H9 (cell line): ENCODE measurements around the gene USP3. TPM values are rescaled to one million over a fixed set of nuclear protein-coding genes. Genes with fewer than 3 reads are reported as not detected.
"Not testable (repeated sequence)": the region's sequence is repeated elsewhere in the genome, so short reads cannot be mapped to it uniquely, and the experiment has no call there.

Experiments
- DNase-seq: peaks from one replicate; pipeline ENCODE4 v3.0.0-alpha.2; 2017
- H2AFZ ChIP-seq: one replicate; pipeline ENCODE4 v1.6.1; 2013; ENCODE audit warnings: mild to moderate bottlenecking, low read length, control low read depth, moderate library complexity
- H2AK5ac ChIP-seq: 2 replicates; pipeline ENCODE4 v1.6.1; 2013; ENCODE audit warnings: low read length, control low read depth, mixed read lengths; ENCODE audit not compliant: insufficient read length
- H2BK120ac ChIP-seq: one replicate; pipeline ENCODE4 v1.6.1; 2013; ENCODE audit warnings: low read depth, mild to moderate bottlenecking, low read length, control low read depth, inconsistent platforms; ENCODE audit not compliant: poor library complexity, severe bottlenecking
- H2BK12ac ChIP-seq: 2 replicates; pipeline ENCODE4 v1.6.1; 2013; ENCODE audit warnings: low read length, control low read depth, mixed read lengths, low read depth; ENCODE audit not compliant: insufficient read length
- H2BK15ac ChIP-seq: 2 replicates; pipeline ENCODE4 v1.6.1; 2013; ENCODE audit warnings: low read depth, low read length, control low read depth
- H2BK20ac ChIP-seq: one replicate; pipeline ENCODE4 v1.6.1; 2013; ENCODE audit warnings: low read depth, mild to moderate bottlenecking, low read length, control low read depth, inconsistent platforms; ENCODE audit not compliant: poor library complexity, severe bottlenecking
- H2BK5ac ChIP-seq: 2 replicates; pipeline ENCODE4 v1.6.1; 2013; ENCODE audit warnings: low read length, control low read depth, mixed read lengths; ENCODE audit not compliant: insufficient read length
- H3K14ac ChIP-seq: 2 replicates; pipeline ENCODE4 v1.6.1; 2013; ENCODE audit warnings: low read length, control low read depth; ENCODE audit not compliant: insufficient read depth
- H3K18ac ChIP-seq: 2 replicates; pipeline ENCODE4 v1.6.1; 2013; ENCODE audit warnings: low read depth, mild to moderate bottlenecking, mixed read lengths, low read length, control low read depth; ENCODE audit not compliant: insufficient read length
- H3K23ac ChIP-seq: 2 replicates; pipeline ENCODE4 v1.6.1; 2013; ENCODE audit warnings: low read length, control low read depth, mixed read lengths, low read depth; ENCODE audit not compliant: insufficient read length
- H3K23me2 ChIP-seq: 2 replicates; pipeline ENCODE4 v1.6.1; 2013; ENCODE audit warnings: low read depth, mild to moderate bottlenecking, mixed read lengths, low read length, control low read depth; ENCODE audit not compliant: insufficient read length, poor library complexity, severe bottlenecking
- H3K27ac ChIP-seq: 2 replicates; pipeline ENCODE4 v1.5.1; 2013; ENCODE audit warnings: low read length, control low read depth, mixed read lengths, low read depth; ENCODE audit not compliant: insufficient read length
- H3K27me3 ChIP-seq: 2 replicates; pipeline ENCODE4 v1.6.1; 2013; ENCODE audit warnings: low read length, control low read depth, inconsistent platforms; ENCODE audit not compliant: insufficient read depth
- H3K4ac ChIP-seq: 2 replicates; pipeline ENCODE4 v1.6.1; 2013; ENCODE audit warnings: low read depth, mild to moderate bottlenecking, control low read depth, inconsistent platforms, low read length, moderate library complexity
- H3K4me1 ChIP-seq: 2 replicates; pipeline ENCODE4 v1.6.1; 2013; ENCODE audit warnings: low read length, control low read depth, inconsistent platforms; ENCODE audit not compliant: insufficient read depth
- H3K4me2 ChIP-seq: 2 replicates; pipeline ENCODE4 v1.6.1; 2013; ENCODE audit warnings: low read length, control low read depth, mixed read lengths; ENCODE audit not compliant: insufficient read length, insufficient read depth
- H3K56ac ChIP-seq: 2 replicates; pipeline ENCODE4 v1.6.1; 2013; ENCODE audit warnings: low read depth, mild to moderate bottlenecking, mixed read lengths, low read length, control low read depth; ENCODE audit not compliant: insufficient read length
- H3K79me1 ChIP-seq: 2 replicates; pipeline ENCODE4 v1.6.1; 2013; ENCODE audit warnings: low read depth, mild to moderate bottlenecking, moderate library complexity, low read length, control low read depth, inconsistent platforms; ENCODE audit not compliant: insufficient read depth, poor library complexity, severe bottlenecking
- H3K79me2 ChIP-seq: 2 replicates; pipeline ENCODE4 v1.6.1; 2013; ENCODE audit warnings: low read length, control low read depth, inconsistent platforms; ENCODE audit not compliant: insufficient read depth
- H3K9ac ChIP-seq: 2 replicates; pipeline ENCODE4 v1.6.1; 2013; ENCODE audit warnings: low read length, control low read depth, mixed read lengths; ENCODE audit not compliant: insufficient read length; ENCODE audit errors: extremely low read depth
- H3K9me3 ChIP-seq: one replicate; pipeline ENCODE4 v1.6.1; 2013; ENCODE audit warnings: low read depth, low read length, inconsistent platforms; ENCODE audit not compliant: control insufficient read depth
- H3T11ph ChIP-seq: one replicate; pipeline ENCODE4 v1.6.1; 2013; ENCODE audit warnings: mild to moderate bottlenecking, low read length, control low read depth, inconsistent platforms
- H4K20me1 ChIP-seq: one replicate; pipeline ENCODE4 v1.6.1; 2013; ENCODE audit not compliant: control insufficient read depth, insufficient read length, insufficient read depth
- H4K5ac ChIP-seq: 2 replicates; pipeline ENCODE4 v1.6.1; 2013; ENCODE audit warnings: low read depth, mild to moderate bottlenecking, mixed read lengths, low read length, control low read depth; ENCODE audit not compliant: insufficient read length
- H4K8ac ChIP-seq: replicated peaks from 2 replicates; pipeline ENCODE4 v1.6.1; 2013; ENCODE audit warnings: low read length, control low read depth, mixed read lengths, low read depth; ENCODE audit not compliant: insufficient read length
- H4K91ac ChIP-seq: 2 replicates; pipeline ENCODE4 v1.6.1; 2013; ENCODE audit warnings: low read depth, mild to moderate bottlenecking, moderate library complexity, mixed read lengths, low read length, control low read depth; ENCODE audit not compliant: insufficient read length
- H3K27ac Mint-ChIP-seq, 3 experiments: 2 replicates in 2 of 3; 3 replicates in 1 of 3; pipeline ENCODE4 v1.8.0; 2020 to 2021; ENCODE audit warnings: mixed read lengths in 3 of 3, mild to moderate bottlenecking in 1 of 3, moderate library complexity in 1 of 3
- H3K27me3 Mint-ChIP-seq: 2 replicates; pipeline ENCODE4 v1.8.0; 2021; ENCODE audit warnings: low read depth, mild to moderate bottlenecking, moderate library complexity, mixed read lengths
- H3K36me3 Mint-ChIP-seq, 3 experiments: 2 replicates in 2 of 3; 3 replicates in 1 of 3; pipeline ENCODE4 v1.8.0; 2020 to 2021; ENCODE audit warnings: low read depth in 3 of 3, mixed read lengths in 3 of 3; ENCODE audit not compliant: insufficient read depth in 1 of 3
- H3K4me1 Mint-ChIP-seq, 2 experiments: 2 replicates each; pipeline ENCODE4 v1.8.0; 2020; ENCODE audit warnings: mixed read lengths in 2 of 2
- H3K4me3 Mint-ChIP-seq, 2 experiments: 2 replicates in 1 of 2; 3 replicates in 1 of 2; pipeline ENCODE4 v1.8.0; 2020 to 2021; ENCODE audit warnings: mild to moderate bottlenecking in 2 of 2, mixed read lengths in 2 of 2, moderate library complexity in 1 of 2
- H3K9me3 Mint-ChIP-seq, 2 experiments: 2 replicates in 1 of 2; 3 replicates in 1 of 2; pipeline ENCODE4 v1.8.0; 2020; ENCODE audit warnings: mild to moderate bottlenecking in 2 of 2, mixed read lengths in 2 of 2, moderate library complexity in 1 of 2
- WGBS: extraction: QIAGEN DNeasy Blood & Tissue Kit; methylation state at CpG from one replicate; pipeline ENCODE4 v1.1.7; 2013; ENCODE audit warnings: missing lambda C conversion rate, low lambda C conversion rate, mixed read lengths; ENCODE audit not compliant: insufficient read length; ENCODE audit errors: extremely low coverage; 5-methylcytosine and 5-hydroxymethylcytosine counted together
- total RNA-seq: library from RNA; stranded (reverse); gene quantifications from 2 replicates; pipeline ENCODE4 v1.2.1, GENCODE V29; 2021
- TF ChIP-seq, protein P1 (sequence below): fragments of 200-600 bp; sonication (generic); conservative IDR thresholded peaks from 3 replicates; pipeline ENCODE4 v1.8.0; 2021; ENCODE audit warnings: antibody characterized with exemption, mild to moderate bottlenecking

USP3 gene
- total RNA-seq, 1 experiment from 2014 or later = 14.2 TPM

DNA sequence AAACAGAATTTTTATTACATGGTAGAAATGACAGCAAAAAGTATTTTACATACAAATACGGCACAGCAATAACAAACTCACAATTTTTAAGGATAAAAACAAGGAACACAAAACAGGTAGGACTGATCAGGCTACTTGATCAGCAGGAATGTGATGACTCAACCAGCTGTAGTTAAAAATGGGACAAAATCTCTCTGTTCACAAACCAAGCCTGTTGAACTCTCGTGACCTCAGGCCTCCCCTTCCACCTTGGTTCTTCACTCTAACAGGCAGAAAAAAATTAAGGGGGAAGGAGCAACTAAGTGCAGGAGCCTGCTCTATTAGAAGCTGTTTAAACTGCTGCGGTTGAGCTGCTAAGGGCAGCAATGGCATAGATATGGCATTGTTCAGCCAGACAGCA lies 111.5 kb downstream of the USP3 start:
- H3K27me3 ChIP-seq = no peaks in the 10 kb centered on the region
- H3K36me3 Mint-ChIP-seq = peaks cover 6 to 44% (median 18%) of the 10 kb centered on the region in 3 experiments; a peak in 4 of 7 replicates
- no peak overlapping the region for H3K27ac ChIP-seq
- no peak overlapping the region for H3K4me3 Mint-ChIP-seq
- H4K91ac ChIP-seq = no peak overlapping the region
- no peaks in the 10 kb centered on the region for H3K9me3 ChIP-seq
- H3K9me3 Mint-ChIP-seq = peaks cover 0 to 4% of the 10 kb centered on the region in 2 experiments; a peak in 2 of 5 replicates
- H3K27me3 Mint-ChIP-seq = no peaks in the 10 kb centered on the region
- no peak overlapping the region for H2BK5ac ChIP-seq
- H3K4me1 Mint-ChIP-seq = no peaks in the 10 kb centered on the region
- no peak overlapping the region for H3K4me2 ChIP-seq
- no peaks in the 10 kb centered on the region for H3K23me2 ChIP-seq
- H3K9ac ChIP-seq = no peak overlapping the region
- H3T11ph ChIP-seq = no peak overlapping the region
- no peaks in the 10 kb centered on the region for H3K79me1 ChIP-seq
- no peak overlapping the region for H2BK120ac ChIP-seq
- no peak overlapping the region for H4K5ac ChIP-seq
- H2BK15ac ChIP-seq = no peak overlapping the region
- WGBS = no CpG with 5 or more reads among the region's 3 CpGs
- H3K14ac ChIP-seq = no peak overlapping the region
- no peak overlapping the region for H2BK12ac ChIP-seq
- no peak overlapping the region for H3K4ac ChIP-seq
- no peak overlapping the region for H3K56ac ChIP-seq
- H3K4me1 ChIP-seq = no peaks in the 10 kb centered on the region
- no peak for DNase-seq
- H2AK5ac ChIP-seq = no peak overlapping the region
- TF ChIP-seq, protein P1, sequence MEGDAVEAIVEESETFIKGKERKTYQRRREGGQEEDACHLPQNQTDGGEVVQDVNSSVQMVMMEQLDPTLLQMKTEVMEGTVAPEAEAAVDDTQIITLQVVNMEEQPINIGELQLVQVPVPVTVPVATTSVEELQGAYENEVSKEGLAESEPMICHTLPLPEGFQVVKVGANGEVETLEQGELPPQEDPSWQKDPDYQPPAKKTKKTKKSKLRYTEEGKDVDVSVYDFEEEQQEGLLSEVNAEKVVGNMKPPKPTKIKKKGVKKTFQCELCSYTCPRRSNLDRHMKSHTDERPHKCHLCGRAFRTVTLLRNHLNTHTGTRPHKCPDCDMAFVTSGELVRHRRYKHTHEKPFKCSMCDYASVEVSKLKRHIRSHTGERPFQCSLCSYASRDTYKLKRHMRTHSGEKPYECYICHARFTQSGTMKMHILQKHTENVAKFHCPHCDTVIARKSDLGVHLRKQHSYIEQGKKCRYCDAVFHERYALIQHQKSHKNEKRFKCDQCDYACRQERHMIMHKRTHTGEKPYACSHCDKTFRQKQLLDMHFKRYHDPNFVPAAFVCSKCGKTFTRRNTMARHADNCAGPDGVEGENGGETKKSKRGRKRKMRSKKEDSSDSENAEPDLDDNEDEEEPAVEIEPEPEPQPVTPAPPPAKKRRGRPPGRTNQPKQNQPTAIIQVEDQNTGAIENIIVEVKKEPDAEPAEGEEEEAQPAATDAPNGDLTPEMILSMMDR = no peak
- H3K23ac ChIP-seq = no peak overlapping the region
- H4K20me1 ChIP-seq = no peaks in the 10 kb centered on the region
- no peak overlapping the region; a peak in 1 of 7 replicates for H3K27ac Mint-ChIP-seq
- H4K8ac ChIP-seq = no peak overlapping the region
- no peaks in the 10 kb centered on the region for H3K79me2 ChIP-seq
- H2BK20ac ChIP-seq = no peak overlapping the region
- no peak overlapping the region for H3K18ac ChIP-seq
- no peak overlapping the region for H2AFZ ChIP-seq

DNA sequence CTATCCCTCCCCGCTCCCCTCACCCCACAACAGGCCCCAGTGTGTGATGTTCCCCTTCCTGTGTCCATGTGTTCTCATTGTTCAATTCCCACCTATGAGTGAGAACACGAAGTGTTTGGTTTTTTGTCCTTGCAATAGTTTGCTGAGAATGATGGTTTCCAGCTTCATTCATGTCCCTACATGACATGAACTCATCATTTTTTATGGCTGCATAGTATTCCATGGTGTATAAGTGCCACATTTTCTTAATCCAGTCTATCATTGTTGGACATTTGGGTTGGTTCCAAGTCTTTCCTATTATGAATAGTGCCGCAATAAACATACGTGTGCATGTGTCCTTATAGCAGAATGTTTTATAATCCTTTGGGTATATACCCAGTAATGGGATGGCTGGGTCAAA lies 112.8 kb downstream of the USP3 start:
- peaks cover 14 to 47% (median 27%) of the 10 kb centered on the region in 3 experiments; a peak in 6 of 7 replicates for H3K36me3 Mint-ChIP-seq
- H2AK5ac ChIP-seq, H3K27ac Mint-ChIP-seq, H4K5ac ChIP-seq, H2BK120ac ChIP-seq, H2BK12ac ChIP-seq, H3K4me1 Mint-ChIP-seq, H2BK15ac ChIP-seq, H3K14ac ChIP-seq, H3K4ac ChIP-seq, H2AFZ ChIP-seq, H3K27me3 Mint-ChIP-seq, H4K20me1 ChIP-seq, H3K9ac ChIP-seq, H3K27ac ChIP-seq, H3K4me3 Mint-ChIP-seq, H2BK20ac ChIP-seq, DNase-seq, H3K27me3 ChIP-seq, H4K8ac ChIP-seq, H2BK5ac ChIP-seq, H3K18ac ChIP-seq, H3K79me1 ChIP-seq, H4K91ac ChIP-seq, H3K79me2 ChIP-seq, H3K23me2 ChIP-seq, H3K4me1 ChIP-seq, H3T11ph ChIP-seq, H3K9me3 ChIP-seq, H3K4me2 ChIP-seq, H3K56ac ChIP-seq, H3K23ac ChIP-seq, H3K9me3 Mint-ChIP-seq: not testable (repeated sequence)
- WGBS = no CpG with 5 or more reads among the region's 4 CpGs
